Immature natural killer cell (primary cell): ENCODE results near the gene FRMD3. TPM values are rescaled to one million over a fixed set of nuclear protein-coding genes. Genes with fewer than 3 reads are reported as not detected.

Experiments used
- DNase-seq, 3 donors: peaks; one replicate each; pipeline ENCODE4 v3.0.0; 2022; ENCODE audit warnings: mixed read lengths in 1 of 3
- H3K27ac Mint-ChIP-seq, 6 donors: one replicate each; pipeline ENCODE4 v1.8.0; 2020; ENCODE audit warnings: mixed read lengths in 6 of 6, mild to moderate bottlenecking in 5 of 6, inconsistent platforms in 4 of 6, moderate library complexity in 3 of 6
- H3K27me3 Mint-ChIP-seq, 3 donors: one replicate each; pipeline ENCODE4 v1.8.0; 2020 to 2021; ENCODE audit warnings: low read depth in 3 of 3, mild to moderate bottlenecking in 3 of 3, mixed read lengths in 3 of 3, moderate library complexity in 3 of 3, inconsistent platforms in 1 of 3
- H3K36me3 Mint-ChIP-seq, 3 donors: one replicate each; pipeline ENCODE4 v1.8.0; 2020; ENCODE audit warnings: mixed read lengths in 3 of 3, inconsistent platforms in 2 of 3, mild to moderate bottlenecking in 2 of 3
- H3K4me1 Mint-ChIP-seq, 2 donors: one replicate each; pipeline ENCODE4 v1.8.0; 2020; ENCODE audit warnings: inconsistent platforms in 2 of 2, mild to moderate bottlenecking in 2 of 2, mixed read lengths in 2 of 2, moderate library complexity in 1 of 2
- H3K4me3 Mint-ChIP-seq, 5 donors: one replicate each; pipeline ENCODE4 v1.8.0; 2020; ENCODE audit warnings: mild to moderate bottlenecking in 5 of 5, mixed read lengths in 5 of 5, inconsistent platforms in 3 of 5, moderate library complexity in 3 of 5
- H3K9me3 Mint-ChIP-seq, 6 donors: one replicate each; pipeline ENCODE4 v1.8.0; 2020; ENCODE audit warnings: mild to moderate bottlenecking in 6 of 6, mixed read lengths in 6 of 6, inconsistent platforms in 4 of 6, moderate library complexity in 3 of 6
- polyA plus RNA-seq, 3 donors: library from polyadenylated mRNA; unstranded; fragments of 300-500 nt; fragmentation: Illumina TruSeq; gene quantifications; one replicate each; pipeline ENCODE4 v1.2.3, GENCODE V29; 2021

Gene FRMD3
- polyA plus RNA-seq, 3 donors from 2014 or later = 1.1 to 2.6 TPM; not detected in 1

DNA sequence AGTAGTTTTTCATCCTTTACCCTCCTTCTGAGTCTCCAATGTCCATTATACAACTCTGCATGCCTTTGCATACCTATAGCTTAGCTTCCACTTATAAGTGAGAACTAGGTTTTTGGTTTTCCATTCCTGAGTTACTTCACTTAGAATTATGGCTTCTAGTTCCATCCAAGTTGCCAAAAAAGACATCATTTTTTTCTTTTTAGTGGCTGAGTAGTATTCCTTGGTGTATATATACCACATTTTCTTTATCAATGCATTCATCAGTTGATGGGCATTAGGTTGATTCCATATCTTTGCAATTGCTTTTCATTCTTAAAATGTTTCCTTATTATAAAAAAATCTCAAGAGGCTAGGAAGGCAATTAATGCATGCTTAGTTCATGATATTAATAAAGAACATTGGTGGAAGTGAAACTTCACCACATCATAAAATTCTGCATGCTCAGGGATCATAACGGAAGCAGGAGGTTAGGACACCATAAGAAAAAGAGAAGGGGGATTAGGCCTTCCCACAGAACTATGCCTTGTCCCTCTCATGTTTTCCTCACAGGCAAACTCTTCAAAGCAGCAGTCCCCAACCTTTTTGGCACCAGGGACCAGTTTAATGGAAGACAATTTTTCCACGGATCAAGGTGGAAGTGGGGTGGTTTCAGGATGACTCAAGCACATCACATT is 105.2 kb downstream of the FRMD3 start:
- DNase-seq = no peak
- H3K27me3 Mint-ChIP-seq = peaks cover 0 to 2% (median 0%) of the 10 kb centered on the region in 3 donors
- no peaks in the 10 kb centered on the region for H3K4me1 Mint-ChIP-seq
- H3K9me3 Mint-ChIP-seq = no peaks in the 10 kb centered on the region
- H3K36me3 Mint-ChIP-seq = peaks cover 0 to 4% (median 0%) of the 10 kb centered on the region in 3 donors
- H3K4me3 Mint-ChIP-seq = no peak overlapping the region
- no peak overlapping the region for H3K27ac Mint-ChIP-seq

DNA sequence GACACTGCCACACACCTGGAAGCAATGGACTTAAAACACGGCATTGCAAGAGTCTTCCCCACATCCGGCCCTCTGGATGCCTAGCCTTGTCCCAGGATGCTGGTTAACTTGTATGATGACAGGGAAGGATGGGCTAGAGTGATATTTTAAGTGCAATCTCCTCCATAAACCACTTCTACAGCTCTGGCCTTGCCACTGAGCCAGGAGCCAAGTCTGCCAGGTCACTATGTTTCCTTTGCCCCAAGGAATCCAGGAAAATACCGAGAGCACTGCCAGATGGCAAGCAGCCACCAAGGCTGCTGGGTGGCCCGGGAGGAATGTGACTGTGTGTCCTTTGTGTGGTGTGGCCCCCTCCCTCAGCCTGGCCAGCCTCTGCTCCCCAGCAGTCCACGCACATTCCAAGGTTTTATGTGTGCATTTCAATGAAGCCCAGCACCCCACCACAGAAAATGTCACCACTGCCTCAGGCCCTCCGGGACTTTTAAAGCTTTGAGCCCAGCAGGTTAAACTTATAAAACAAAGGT is 106.0 kb downstream of the FRMD3 start:
- Mint-ChIP-seq H3K27me3 (peaks cover 0 to 2% (median 0%) of the 10 kb centered on the region in 3 donors), H3K36me3 (no peaks in the 10 kb centered on the region), H3K9me3 (no peaks in the 10 kb centered on the region)

GRCh38 chr9:83431101-83432060 is 106.8 kb downstream of the FRMD3 start:
- no peaks in the 10 kb centered on the region for H3K4me1 Mint-ChIP-seq
- no peak for DNase-seq
- H3K9me3 Mint-ChIP-seq = no peaks in the 10 kb centered on the region

More for the DNA sequence above, 106.0 kb downstream of the FRMD3 start:
- Mint-ChIP-seq H3K27ac (no peak overlapping the region), H3K4me1 (no peaks in the 10 kb centered on the region), H3K4me3 (no peak overlapping the region)
- DNase-seq = no peak

DNA sequence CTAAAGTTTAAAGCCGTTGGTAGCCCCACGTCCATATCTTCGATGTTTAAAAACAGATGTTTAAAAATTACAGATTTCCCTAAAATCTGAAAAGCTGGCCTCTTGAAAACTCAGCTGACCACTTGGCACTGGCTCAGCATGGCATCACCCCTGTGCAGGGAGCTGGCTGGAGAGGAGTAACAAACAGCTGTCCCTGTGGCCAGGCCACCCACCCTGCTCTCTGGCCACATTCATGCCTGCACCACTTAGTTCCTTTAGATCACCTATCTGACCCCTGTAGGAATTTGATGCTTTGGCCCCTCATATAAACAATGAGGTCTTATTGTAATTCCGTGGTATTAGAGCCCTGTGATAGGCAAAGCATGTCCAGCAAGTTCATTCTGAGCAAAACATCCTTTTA is 107.5 kb downstream of the FRMD3 start:
- Mint-ChIP-seq H3K9me3 (no peaks in the 10 kb centered on the region), H3K27ac (no peak overlapping the region), H3K36me3 (peaks cover 0 to 6% (median 3%) of the 10 kb centered on the region in 3 donors), H3K27me3 (peaks cover 0 to 2% (median 0%) of the 10 kb centered on the region in 3 donors), H3K4me3 (no peak overlapping the region), H3K4me1 (no peaks in the 10 kb centered on the region)
- DNase-seq = no peak

More at GRCh38 chr9:83431101-83432060, 106.8 kb downstream of the FRMD3 start:
- Mint-ChIP-seq H3K27me3 (peaks cover 0 to 2% (median 0%) of the 10 kb centered on the region in 3 donors), H3K36me3 (peaks cover 0 to 1% (median 0%) of the 10 kb centered on the region in 3 donors), H3K27ac (no peak overlapping the region), H3K4me3 (no peak overlapping the region)

- Mint-ChIP-seq H3K4me1 (no peaks in the 10 kb centered on the region), H3K4me3 (no peak overlapping the region), H3K27ac (no peak overlapping the region), H3K9me3 (no peaks in the 10 kb centered on the region), H3K27me3 (no peaks in the 10 kb centered on the region), H3K36me3 (peaks cover 0 to 6% (median 3%) of the 10 kb centered on the region in 3 donors)
- DNase-seq = no peak
Measured at GRCh38 chr9:83429229-83429628, 109.0 kb downstream of the FRMD3 start.

DNA sequence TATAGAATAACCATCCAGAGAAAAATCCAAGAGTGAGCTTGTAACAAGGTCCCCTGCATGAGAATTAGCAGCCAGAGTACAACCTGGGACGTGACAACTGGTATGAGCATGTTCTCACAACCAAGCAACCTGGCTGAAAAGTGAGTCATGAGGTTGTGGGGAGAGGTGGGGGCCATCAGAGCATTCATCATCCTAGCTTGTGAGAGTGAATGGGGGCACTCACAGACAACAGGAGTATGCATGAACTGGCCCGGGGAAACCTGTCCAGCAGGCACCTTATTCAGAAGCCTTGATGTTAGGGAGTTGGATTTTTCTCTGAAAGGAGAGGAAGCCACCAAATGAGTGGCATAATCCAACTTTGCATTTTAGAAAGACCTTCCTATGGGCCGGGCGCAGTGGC is 113.0 kb downstream of the FRMD3 start:
- no peaks in the 10 kb centered on the region for H3K27me3 Mint-ChIP-seq
- no peak for DNase-seq
- H3K27ac Mint-ChIP-seq = no peak overlapping the region
- H3K4me3 Mint-ChIP-seq = no peak overlapping the region
- no peaks in the 10 kb centered on the region for H3K9me3 Mint-ChIP-seq
- no peaks in the 10 kb centered on the region for H3K4me1 Mint-ChIP-seq
- peaks cover 0 to 6% (median 3%) of the 10 kb centered on the region in 3 donors for H3K36me3 Mint-ChIP-seq

DNA sequence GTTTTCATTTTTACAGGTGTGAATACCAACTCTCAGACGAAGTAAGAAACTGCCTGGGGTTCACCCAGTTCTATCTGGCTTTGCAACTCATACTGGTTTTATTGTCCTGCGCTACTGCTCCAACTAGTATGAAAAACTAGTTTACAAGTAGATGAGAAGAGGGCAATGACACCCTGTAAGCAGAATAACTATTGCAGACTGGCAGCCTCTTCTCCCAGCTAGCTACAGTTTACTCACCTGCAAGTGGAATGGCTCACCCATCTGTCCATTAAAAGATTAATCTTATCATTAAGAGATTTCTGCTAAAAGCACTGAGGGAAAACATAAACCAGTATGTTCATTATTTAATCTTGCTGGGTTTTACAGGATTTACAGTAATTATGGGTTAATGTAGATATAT is 113.4 kb downstream of the FRMD3 start:
- Mint-ChIP-seq H3K27me3 (no peaks in the 10 kb centered on the region), H3K4me1 (no peaks in the 10 kb centered on the region)
- no peak for DNase-seq

GRCh38 chr9:83423815-83424707 is 114.1 kb downstream of the FRMD3 start:
- DNase-seq = no peak
- Mint-ChIP-seq H3K36me3 (peaks cover 0 to 6% (median 3%) of the 10 kb centered on the region in 3 donors), H3K27ac (no peak overlapping the region), H3K27me3 (peaks cover 0 to 1% (median 0%) of the 10 kb centered on the region in 3 donors), H3K4me3 (no peak overlapping the region), H3K4me1 (no peaks in the 10 kb centered on the region), H3K9me3 (no peaks in the 10 kb centered on the region)

More for the DNA sequence above, 113.4 kb downstream of the FRMD3 start:
- Mint-ChIP-seq H3K27ac (no peak overlapping the region), H3K4me3 (no peak overlapping the region), H3K36me3 (peaks cover 0 to 6% (median 3%) of the 10 kb centered on the region in 3 donors), H3K9me3 (no peaks in the 10 kb centered on the region)

GRCh38 chr9:83422527-83422926 is 115.7 kb downstream of the FRMD3 start:
- Mint-ChIP-seq H3K36me3 (peaks cover 0 to 6% (median 3%) of the 10 kb centered on the region in 3 donors), H3K27me3 (peaks cover under 1 to 2% (median 1%) of the 10 kb centered on the region in 3 donors), H3K9me3 (no peaks in the 10 kb centered on the region), H3K4me3 (no peak overlapping the region), H3K4me1 (no peaks in the 10 kb centered on the region), H3K27ac (no peak overlapping the region)
- DNase-seq = no peak

DNA sequence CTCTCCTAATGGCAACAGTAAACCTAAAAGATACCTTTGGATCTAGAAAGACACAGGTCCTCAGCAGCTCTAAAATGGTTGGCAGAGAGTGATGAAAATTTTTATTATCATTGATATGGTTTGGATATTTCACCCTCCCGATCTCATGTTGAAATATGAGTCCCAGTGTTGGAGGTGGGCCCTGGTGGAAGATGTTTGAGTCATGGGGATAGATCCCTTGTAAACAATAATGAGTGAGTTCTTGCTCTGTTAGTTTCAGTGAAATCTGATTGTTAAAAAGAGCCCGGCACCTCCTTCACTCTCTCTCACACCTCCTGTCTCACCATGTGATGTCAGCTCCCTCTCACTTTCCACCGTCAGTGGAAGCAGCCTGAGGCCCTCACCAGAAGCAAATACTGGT is 117.7 kb downstream of the FRMD3 start:
- Mint-ChIP-seq H3K4me1 (no peaks in the 10 kb centered on the region), H3K9me3 (peaks cover 0 to 6% (median 0%) of the 10 kb centered on the region in 6 donors), H3K36me3 (no peaks in the 10 kb centered on the region), H3K27me3 (peaks cover 1 to 2% (median 1%) of the 10 kb centered on the region in 3 donors), H3K4me3 (no peak overlapping the region), H3K27ac (no peak overlapping the region)
- DNase-seq = no peak

GRCh38 chr9:83419961-83420360 is 118.2 kb downstream of the FRMD3 start:
- Mint-ChIP-seq H3K27ac (no peak overlapping the region), H3K9me3 (peaks cover 0 to 6% (median 0%) of the 10 kb centered on the region in 6 donors), H3K27me3 (peaks cover 1 to 2% (median 1%) of the 10 kb centered on the region in 3 donors), H3K4me3 (no peak overlapping the region), H3K4me1 (no peaks in the 10 kb centered on the region), H3K36me3 (no peaks in the 10 kb centered on the region)
- DNase-seq = no peak

DNA sequence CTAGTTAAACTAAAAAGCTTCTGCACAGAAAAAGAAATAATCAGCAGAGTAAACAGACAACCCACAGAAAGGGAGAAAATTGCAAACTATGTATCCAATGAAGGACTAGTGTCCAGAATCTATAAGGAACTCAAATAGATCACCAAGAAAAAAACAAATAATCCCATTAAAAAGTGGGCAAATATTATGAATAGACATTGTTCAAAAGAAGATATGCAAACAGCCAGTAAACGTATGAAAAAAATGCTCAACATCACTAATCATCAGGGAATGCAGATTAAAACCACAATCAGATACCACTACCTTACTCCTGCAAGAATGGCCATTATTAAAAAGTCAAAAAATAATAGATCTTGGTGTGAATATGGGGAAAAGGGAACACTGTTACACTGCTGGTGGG is 119.9 kb downstream of the FRMD3 start:
- H3K36me3 Mint-ChIP-seq = peaks cover 0 to 4% (median 0%) of the 10 kb centered on the region in 3 donors
- peaks cover 1 to 9% (median 2%) of the 10 kb centered on the region in 3 donors for H3K27me3 Mint-ChIP-seq
- H3K4me3 Mint-ChIP-seq = no peak overlapping the region
- H3K4me1 Mint-ChIP-seq = no peaks in the 10 kb centered on the region
- DNase-seq = no peak
- H3K27ac Mint-ChIP-seq = no peak overlapping the region
- H3K9me3 Mint-ChIP-seq = peaks cover 0 to 6% (median 0%) of the 10 kb centered on the region in 6 donors

- H3K4me3 Mint-ChIP-seq = no peak overlapping the region
- H3K36me3 Mint-ChIP-seq = peaks cover 0 to 7% (median 4%) of the 10 kb centered on the region in 3 donors
- DNase-seq = no peak
- no peak overlapping the region for H3K27ac Mint-ChIP-seq
- H3K4me1 Mint-ChIP-seq = no peaks in the 10 kb centered on the region
- peaks cover 0 to 10% (median 0%) of the 10 kb centered on the region in 6 donors for H3K9me3 Mint-ChIP-seq
- peaks cover 1 to 7% (median 5%) of the 10 kb centered on the region in 3 donors for H3K27me3 Mint-ChIP-seq
Measured at GRCh38 chr9:83413367-83413766, 124.8 kb downstream of the FRMD3 start.
